NCI-H2029 treated with DMSO at 0.1 percent for 48 hours (cell line): ENCODE measurements around the gene CCDC32.
A peak's percentile ranks its signal among the peaks of the same experiment; 100 is the strongest.

Experiments
- DNase-seq: peaks from one replicate; lab custom pipeline; 2025; lab: John Stamatoyannopoulos, UW

The CCDC32 gene

GRCh38 chr15:40565333-40566238, 744 bp upstream of the CCDC32 start:
- DNase-seq = no peak

DNA sequence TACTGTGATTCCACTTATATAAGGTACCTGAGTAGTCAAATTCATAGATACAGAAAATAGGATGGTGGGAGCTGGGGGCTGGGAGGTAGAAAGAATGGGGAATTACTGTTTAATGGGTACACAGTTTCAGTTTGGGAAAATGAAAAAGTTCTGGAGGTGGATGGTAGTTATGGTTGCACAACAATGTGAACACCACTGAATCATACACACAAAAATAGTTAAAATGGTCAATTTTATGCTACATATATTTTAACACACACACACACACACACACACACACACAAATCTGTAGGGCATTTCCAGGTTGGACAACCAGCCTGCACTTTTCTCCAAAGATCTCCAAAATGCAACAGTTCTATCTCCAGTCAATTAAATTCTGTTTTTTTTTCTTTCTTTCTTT, 1.4 kb downstream of the CCDC32 start:
- no peak for DNase-seq

DNA sequence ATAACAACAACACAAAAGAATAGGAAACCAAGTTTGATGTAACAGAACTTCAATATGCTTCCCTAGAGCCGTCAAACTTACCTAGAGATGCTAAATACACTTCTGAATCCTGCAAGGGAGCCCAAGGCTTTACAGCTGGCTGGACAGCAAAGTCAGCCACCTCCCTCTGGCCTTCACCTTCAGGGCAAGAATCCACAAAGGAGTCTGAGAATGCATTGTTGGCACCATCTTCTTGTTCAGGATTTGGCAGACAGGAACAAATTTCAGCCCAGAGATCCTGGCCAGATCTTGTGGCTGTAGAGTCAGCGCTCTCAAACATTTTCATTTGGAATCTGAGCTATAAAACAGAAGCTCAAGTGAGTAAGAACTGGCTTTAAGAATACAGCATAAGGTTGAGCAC, 2.2 kb downstream of the CCDC32 start:
- DNase-seq = no peak

GRCh38 chr15:40558952-40559742, 5.7 kb downstream of the CCDC32 start:
- no peak for DNase-seq

GRCh38 chr15:40555876-40556275, 9.0 kb downstream of the CCDC32 start:
- DNase-seq = no peak

DNA sequence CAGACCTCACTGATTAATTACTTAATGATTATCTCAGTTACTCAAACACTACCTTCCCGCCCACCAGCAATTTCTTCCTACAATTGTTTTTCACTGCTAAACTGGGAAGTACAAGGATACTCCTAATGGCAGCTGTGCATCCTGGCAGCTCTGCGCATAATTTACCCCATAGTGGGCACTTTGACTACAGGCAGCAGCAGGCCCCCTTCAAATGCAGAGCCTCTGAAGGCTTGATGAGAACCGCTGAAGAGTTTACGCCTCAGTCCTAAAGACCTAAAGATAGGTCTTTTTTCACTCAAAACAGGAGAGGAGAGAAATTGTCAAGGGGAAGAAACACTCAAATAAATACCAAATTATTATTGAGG, 10.7 kb downstream of the CCDC32 start:
- DNase-seq = no peak

- no peak for DNase-seq
Measured at GRCh38 chr15:40550341-40551037, 14.4 kb downstream of the CCDC32 start.

- peak; percentile 11 for DNase-seq
Measured at GRCh38 chr15:40549894-40550293, 14.9 kb downstream of the CCDC32 start.

GRCh38 chr15:40548610-40549009, 16.2 kb downstream of the CCDC32 start:
- no peak for DNase-seq

- DNase-seq = no peak
Measured at GRCh38 chr15:40545457-40545856, 19.4 kb downstream of the CCDC32 start.

DNA sequence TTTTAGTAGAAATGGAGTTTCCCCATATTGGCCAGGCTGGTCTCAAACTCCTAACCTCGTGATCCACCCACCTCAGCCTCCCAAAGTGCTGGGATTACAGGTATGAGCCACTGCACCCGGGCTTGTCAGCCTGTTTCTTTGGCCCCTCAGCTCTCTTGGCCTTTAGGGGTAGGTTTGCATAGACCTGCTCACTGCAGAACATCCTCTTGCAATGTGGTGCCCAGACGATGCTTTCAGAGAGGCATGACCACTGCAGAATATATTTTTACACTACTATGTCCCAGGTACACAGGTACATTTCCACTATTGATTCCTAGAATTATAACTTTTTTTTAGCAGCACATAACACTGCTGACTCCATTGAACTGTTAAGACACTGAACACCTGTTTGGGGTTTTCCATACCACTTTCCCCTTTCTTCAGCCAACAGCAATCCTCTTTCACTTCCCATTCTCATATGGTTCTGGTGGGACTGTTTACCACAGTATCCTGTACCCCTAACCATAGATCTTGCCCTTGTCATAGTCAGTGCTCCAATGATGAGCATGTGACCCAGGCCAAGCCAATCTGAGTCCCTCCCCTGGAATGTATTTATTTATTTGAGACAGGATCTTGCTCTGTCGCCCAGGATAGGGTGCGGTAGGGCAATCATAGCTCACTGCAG, 21.1 kb downstream of the CCDC32 start:
- no peak for DNase-seq

DNA sequence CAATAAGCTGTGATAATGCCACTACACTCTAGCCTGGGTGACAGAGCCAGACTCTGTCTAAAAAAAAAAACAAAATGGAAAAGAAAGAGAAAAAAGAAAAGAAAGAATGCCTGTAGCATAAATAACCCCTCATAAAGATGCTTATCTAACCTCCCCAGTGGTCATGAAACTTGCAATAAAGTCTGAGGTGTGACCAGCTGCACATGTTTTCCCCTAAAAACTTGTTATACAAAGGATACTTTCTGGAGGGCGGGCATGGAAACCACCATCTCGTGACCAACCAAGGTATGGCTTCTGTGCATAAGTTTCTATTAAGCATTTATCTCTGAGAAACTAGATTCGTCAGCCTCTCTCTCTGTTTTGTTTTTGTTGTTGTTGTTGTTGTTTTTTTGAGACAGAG, 21.8 kb downstream of the CCDC32 start:
- no peak for DNase-seq

DNA sequence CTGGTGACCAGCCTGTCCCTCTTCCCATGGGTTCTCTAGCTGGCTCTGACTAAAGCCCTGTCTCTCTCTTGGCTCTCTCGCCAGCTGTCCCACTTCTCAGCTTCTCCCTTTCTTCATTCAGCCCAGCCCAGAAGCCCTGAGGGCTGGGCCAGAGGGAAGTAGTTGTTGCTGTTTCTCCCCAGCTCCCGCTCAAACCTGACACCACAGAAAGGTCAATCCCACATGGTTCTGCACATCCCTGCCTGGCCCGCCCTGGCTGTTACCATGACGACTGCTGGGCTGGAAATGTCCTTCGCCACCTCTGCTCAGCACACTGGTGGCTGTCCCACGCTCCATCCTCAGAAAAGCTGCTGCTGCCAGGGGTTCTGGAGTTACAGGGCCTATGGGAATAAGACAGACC, 25.9 kb downstream of the CCDC32 start:
- DNase-seq = no peak

DNA sequence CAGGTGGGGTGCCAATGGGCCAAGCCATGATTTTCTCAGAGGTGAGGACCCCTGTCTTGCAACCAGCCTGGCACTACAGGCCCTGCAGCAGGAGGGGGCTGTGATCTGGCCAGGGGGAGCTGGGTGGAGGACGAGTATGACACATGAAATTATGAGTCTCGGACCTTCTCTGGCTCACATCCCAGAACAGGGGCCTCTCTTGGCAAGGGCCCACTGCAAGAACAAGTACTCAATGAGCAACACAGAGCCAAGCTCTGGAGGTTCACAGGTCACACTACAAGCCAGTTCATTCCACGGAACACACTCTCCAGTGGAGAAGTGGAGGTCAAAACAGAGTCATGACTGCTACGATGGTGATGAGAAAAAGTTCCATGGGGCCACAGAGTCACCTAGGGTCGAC, 28.3 kb downstream of the CCDC32 start:
- DNase-seq = no peak

GRCh38 chr15:40534371-40534770, 30.5 kb downstream of the CCDC32 start:
- DNase-seq = no peak

- no peak for DNase-seq
Measured at GRCh38 chr15:40533763-40534364, 31.0 kb downstream of the CCDC32 start.

DNA sequence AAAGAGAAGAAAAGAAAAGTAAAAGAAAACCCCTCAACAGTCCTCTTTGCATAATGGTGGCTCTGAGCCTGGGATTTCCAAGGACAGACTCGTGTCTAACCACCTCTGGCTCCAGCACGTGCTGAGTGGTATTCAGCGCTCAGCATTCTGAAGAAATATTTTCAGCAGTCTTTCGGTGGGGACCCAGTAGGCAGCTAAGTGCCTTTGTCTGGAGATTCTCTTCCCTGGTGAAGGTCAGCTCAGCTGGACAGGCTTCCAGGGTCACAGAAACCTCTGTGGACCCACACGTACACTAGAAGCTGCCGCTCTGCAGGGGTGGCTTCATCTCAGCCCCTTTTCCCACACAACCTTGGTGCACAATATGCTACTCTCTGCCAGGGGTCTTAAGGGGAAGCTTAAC, 36.0 kb downstream of the CCDC32 start:
- no peak for DNase-seq

- no peak for DNase-seq
Measured at GRCh38 chr15:40525855-40526254, 39.0 kb downstream of the CCDC32 start.

GRCh38 chr15:40523611-40524010, 41.2 kb downstream of the CCDC32 start:
- DNase-seq = no peak

GRCh38 chr15:40516322-40516721, 48.5 kb downstream of the CCDC32 start:
- DNase-seq = no peak

DNA sequence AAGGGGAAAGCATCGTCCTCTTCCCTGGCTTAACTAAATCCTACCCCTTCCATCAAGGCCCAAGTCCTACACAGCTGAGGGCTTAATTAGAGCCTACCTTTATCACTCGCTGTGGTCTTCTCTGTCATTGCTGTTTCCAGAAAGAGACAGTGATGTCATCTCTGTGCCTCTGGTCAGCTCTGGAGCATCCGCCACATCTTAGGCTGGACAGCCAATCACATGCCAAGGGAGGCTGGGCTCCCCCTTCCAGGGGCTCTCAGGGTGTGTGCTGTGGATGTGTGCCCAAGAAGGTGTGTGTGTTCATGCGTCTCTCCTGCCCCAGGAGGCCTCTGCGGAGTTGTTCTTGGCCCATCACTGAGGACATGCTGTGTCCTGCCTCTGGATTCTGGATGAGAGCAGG, 51.2 kb downstream of the CCDC32 start:
- DNase-seq = no peak

- no peak for DNase-seq
Measured at GRCh38 chr15:40512440-40512839, 52.4 kb downstream of the CCDC32 start.
